PFSK-1 (cell line): ENCODE data around the gene ANKRD18A.

ENCODE experiments used
- REST ChIP-seq, 2 experiments: IDR thresholded peaks; 2 replicates each; pipeline versions ENCODE4 v1.6.1 to v1.8.0; 2011 to 2012; ENCODE audit warnings: low read depth in 2 of 2, low read length in 2 of 2, control low read depth in 1 of 2, inconsistent platforms in 1 of 2, mild to moderate bottlenecking in 1 of 2, moderate library complexity in 1 of 2; ENCODE audit not compliant: insufficient read depth in 1 of 2
- TAF1 ChIP-seq: IDR thresholded peaks from 2 replicates; pipeline ENCODE4 v1.6.1; 2012; ENCODE audit warnings: low read length, control low read depth, borderline replicate concordance; ENCODE audit not compliant: insufficient read depth

GRCh38 chr9:38641985-38642864 lies 21.8 kb upstream of the ANKRD18A start:
- TF ChIP-seq TAF1 (no peak), REST (IDR thresholded peaks at IDR 0.05; ENCODE audit: insufficient read depth in 1 of 2, low read depth in 2 of 2, low read length in 2 of 2) (no peak)
